ENCODE data around the gene ATP8A2.

The ATP8A2 gene

GRCh38 chr13:25423831-25424230 lies 52.1 kb downstream of the ATP8A2 start:
- H3K27ac ChIP-seq, result no peak overlapping the region
- TF ChIP-seq ZFX (IDR thresholded peaks at IDR 0.05; ENCODE audit: borderline replicate concordance) (no peak), CTCF (IDR thresholded peaks at IDR 0.05) (no peak)

GRCh38 chr13:25429466-25429865 lies 57.7 kb downstream of the ATP8A2 start:
- TF ChIP-seq ZFX (IDR thresholded peaks at IDR 0.05; ENCODE audit: borderline replicate concordance), result no peak
- no peak for TF ChIP-seq CTCF (IDR thresholded peaks at IDR 0.05)
- H3K27ac ChIP-seq, result no peak overlapping the region

- TF ChIP-seq ZFX (IDR thresholded peaks at IDR 0.05; ENCODE audit: borderline replicate concordance) (no peak), CTCF (IDR thresholded peaks at IDR 0.05) (no peak)
- no peak overlapping the region for H3K27ac ChIP-seq
Observed at GRCh38 chr13:25432691-25433090, 60.9 kb downstream of the ATP8A2 start.

GRCh38 chr13:25440061-25440460 lies 68.3 kb downstream of the ATP8A2 start:
- TF ChIP-seq ZFX (IDR thresholded peaks at IDR 0.05; ENCODE audit: borderline replicate concordance) (no peak), CTCF (IDR thresholded peaks at IDR 0.05) (no peak)
- no peak overlapping the region for H3K27ac ChIP-seq

GRCh38 chr13:25446261-25446660 lies 74.5 kb downstream of the ATP8A2 start:
- TF ChIP-seq CTCF (IDR thresholded peaks at IDR 0.05) (no peak), ZFX (IDR thresholded peaks at IDR 0.05; ENCODE audit: borderline replicate concordance) (no peak)
- no peak overlapping the region for H3K27ac ChIP-seq

GRCh38 chr13:25447396-25447795 lies 75.6 kb downstream of the ATP8A2 start:
- TF ChIP-seq ZFX (IDR thresholded peaks at IDR 0.05; ENCODE audit: borderline replicate concordance) (no peak), CTCF (IDR thresholded peaks at IDR 0.05) (no peak)
- H3K27ac ChIP-seq, result no peak overlapping the region

GRCh38 chr13:25453850-25454365 lies 82.1 kb downstream of the ATP8A2 start:
- no peak overlapping the region for H3K27ac ChIP-seq
- TF ChIP-seq ZFX (IDR thresholded peaks at IDR 0.05; ENCODE audit: borderline replicate concordance), result no peak
- no peak for TF ChIP-seq CTCF (IDR thresholded peaks at IDR 0.05)

Data from 22Rv1 (cell line).